NCI-H524 treated with DMSO at 0.1 percent for 48 hours (cell line): ENCODE results near the gene ARL3.
"Not testable (repeated sequence)": the region's sequence is repeated elsewhere in the genome, so short reads cannot be mapped to it uniquely, and the experiment has no call there.

Experiments
- DNase-seq: peaks from one replicate; lab custom pipeline; 2025; lab: John Stamatoyannopoulos, UW

Gene ARL3

DNA sequence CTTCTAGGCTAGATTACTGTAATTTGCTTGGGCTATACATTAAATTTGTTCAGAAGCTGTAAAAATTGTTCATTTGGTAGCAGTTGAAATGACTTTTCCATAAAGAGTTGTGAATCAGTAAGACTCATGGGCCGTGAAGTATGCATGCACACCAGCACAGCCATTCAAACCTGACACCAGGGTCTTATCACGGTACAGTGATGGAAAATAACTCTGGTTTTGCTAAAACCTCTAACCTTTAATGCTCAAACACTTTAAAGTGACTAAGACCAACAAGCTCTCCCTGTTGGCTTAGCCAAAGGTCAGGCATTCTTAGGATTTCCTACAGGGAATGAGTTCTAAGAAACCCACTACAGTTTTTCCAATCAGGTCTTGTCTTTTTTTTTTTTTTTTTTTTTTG, 11.5 kb downstream of the ARL3 start:
- DNase-seq = no peak

- no peak for DNase-seq
Observed at GRCh38 chr10:102701796-102702195, 12.4 kb downstream of the ARL3 start.

GRCh38 chr10:102701272-102701671, 12.9 kb downstream of the ARL3 start:
- DNase-seq = no peak

DNA sequence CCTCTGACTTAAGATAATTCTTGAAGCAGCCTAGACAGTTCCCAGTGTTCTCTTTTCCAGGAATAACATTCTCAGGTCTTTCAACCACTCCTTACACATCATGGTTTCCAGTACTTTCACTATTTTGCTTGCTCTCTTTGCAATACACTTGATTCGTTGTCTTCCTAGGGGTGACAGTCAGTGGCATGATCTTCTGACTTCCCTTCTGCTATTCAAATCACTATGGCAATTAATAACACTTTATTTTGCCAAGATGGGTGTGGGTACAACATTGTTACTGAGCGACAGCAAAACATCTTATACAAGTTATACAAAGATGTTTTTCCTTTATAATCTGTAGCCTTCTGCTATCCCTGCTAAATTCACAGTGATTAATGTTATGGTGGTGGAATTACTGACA, 15.3 kb downstream of the ARL3 start:
- no peak for DNase-seq

- no peak for DNase-seq
Observed at GRCh38 chr10:102696736-102697135, 17.5 kb downstream of the ARL3 start.

- not testable (repeated sequence) for DNase-seq
Observed at GRCh38 chr10:102695401-102695800, 18.8 kb downstream of the ARL3 start.

DNA sequence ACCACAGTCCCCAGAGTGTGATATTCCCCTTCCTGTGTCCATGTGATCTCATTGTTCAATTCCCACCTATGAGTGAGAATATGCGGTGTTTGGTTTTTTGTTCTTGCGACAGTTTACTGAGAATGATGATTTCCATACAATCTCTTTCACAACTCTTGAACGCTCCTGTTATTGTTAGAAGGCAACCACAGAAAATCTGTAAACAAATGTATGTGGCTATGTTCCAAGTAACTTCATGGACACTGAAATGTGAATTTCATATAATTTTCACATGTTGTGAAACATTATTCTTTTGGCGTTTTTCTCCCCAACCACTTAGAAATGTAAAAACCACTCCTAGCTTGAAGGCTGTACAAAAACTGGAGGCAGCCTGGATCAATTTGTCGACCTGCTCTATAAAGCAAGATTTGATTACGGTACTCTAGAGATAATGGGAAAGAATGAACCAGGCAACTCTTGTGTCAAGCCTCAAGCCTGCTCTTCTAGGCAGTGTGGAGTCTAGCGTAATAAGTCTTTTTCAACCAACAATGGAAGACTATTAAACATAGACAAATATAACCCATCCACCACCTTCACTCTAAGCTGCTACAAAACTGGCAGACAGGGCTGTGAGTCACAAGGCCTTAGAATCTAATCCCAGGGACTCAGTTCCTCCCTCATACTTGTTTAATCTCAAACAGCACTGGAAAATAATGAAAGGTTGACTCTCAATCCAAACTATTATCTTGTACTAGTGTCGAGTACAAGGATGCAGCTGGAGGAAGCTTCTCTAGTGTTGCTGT, 22.7 kb downstream of the ARL3 start:
- DNase-seq = no peak

DNA sequence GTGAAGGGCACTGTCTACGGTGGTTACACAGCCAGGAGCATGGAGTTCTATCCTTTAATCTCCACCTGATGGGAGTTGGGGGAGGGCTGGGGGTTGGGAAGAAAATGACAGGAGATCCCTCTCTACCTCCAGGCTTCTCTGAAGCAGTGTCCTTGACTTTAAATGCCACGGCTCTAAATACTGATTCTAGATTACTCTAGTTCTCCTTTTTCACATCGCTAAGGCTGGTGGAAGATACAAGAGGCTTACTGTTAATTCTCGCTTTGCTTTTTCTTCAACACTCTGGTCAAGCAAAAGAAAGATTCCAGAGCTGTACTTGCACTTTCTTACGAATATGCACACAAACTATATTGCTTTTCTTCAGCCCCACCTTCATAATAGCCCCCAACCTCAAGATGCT, 30.5 kb downstream of the ARL3 start:
- DNase-seq = no peak

- DNase-seq = no peak
Observed at GRCh38 chr10:102682981-102683380, 31.2 kb downstream of the ARL3 start.

DNA sequence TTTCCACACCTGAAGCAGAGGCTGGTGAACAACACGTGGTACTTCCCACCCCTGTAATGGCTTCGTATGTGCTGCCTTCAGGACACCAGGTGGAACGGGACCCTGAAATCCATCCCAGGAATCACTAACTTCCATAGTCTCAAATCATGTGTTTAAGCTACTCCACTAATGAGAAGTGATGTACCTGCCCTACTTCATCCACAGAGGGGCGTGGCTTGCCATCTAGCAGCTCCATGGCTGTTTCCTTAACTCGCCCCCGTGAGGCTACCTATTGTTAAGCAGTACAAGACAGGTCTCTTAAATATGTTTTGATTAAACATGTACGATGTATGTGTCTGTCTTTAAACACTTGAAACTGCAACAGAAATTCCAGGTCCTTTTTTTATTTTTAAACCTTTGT, 31.8 kb downstream of the ARL3 start:
- no peak for DNase-seq

DNA sequence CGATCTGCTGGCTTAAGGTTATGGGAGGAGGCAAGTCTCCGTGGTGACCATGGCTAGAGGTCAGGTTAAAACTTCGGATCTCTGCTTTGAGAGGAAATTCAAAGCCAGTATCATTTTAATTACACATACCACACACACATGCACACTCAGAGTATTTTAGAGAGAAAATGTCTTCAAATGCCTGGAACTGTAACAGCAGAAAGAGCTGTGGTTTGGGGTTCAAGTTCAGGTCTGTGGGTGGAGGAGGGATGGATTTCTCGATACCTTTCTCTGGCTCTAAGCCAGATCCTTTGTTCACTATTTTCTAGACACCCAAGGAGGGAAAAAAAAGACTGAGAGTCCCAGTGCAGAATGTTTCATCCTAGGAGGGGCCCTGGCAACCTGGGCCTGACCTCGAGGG, 32.5 kb downstream of the ARL3 start:
- no peak for DNase-seq

DNA sequence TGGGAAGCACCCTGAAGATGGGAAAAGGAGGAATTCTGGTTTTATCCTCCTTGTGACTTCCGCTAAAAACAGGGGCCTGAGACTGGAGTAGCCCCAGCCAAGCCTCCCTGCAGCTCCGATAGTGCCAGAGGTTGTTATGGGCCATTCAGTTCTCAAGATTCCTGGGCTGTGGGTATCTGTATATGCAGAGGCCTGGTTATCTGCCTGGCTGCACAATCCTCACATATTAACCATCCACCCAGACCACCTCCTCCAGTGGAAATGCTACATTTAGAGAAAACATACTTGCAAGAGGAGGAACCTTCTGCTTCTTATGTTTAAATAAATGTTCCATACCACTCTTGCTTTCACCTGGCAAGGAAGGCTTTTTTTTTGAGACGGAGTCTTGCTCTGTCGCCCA, 34.6 kb downstream of the ARL3 start:
- no peak for DNase-seq

GRCh38 chr10:102678842-102679289, 35.3 kb downstream of the ARL3 start:
- DNase-seq = no peak

DNA sequence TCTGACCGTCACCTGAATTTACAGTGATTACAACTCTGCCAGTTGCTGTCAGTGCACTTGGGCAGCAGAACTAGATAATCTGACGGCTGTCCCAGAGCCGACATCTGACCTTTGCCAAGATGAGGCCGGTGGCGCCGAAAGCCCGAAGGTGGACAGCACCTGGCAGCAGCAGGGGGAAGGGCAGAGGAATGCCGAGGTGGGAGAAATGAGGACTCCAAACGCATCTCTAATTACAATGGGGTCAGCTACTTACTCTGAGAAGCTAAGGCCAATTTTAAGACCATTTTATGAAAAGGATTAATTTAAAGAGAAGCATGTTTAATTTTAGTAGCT, 36.2 kb downstream of the ARL3 start:
- DNase-seq = no peak

GRCh38 chr10:102677331-102678067, 36.7 kb downstream of the ARL3 start:
- no peak for DNase-seq

DNA sequence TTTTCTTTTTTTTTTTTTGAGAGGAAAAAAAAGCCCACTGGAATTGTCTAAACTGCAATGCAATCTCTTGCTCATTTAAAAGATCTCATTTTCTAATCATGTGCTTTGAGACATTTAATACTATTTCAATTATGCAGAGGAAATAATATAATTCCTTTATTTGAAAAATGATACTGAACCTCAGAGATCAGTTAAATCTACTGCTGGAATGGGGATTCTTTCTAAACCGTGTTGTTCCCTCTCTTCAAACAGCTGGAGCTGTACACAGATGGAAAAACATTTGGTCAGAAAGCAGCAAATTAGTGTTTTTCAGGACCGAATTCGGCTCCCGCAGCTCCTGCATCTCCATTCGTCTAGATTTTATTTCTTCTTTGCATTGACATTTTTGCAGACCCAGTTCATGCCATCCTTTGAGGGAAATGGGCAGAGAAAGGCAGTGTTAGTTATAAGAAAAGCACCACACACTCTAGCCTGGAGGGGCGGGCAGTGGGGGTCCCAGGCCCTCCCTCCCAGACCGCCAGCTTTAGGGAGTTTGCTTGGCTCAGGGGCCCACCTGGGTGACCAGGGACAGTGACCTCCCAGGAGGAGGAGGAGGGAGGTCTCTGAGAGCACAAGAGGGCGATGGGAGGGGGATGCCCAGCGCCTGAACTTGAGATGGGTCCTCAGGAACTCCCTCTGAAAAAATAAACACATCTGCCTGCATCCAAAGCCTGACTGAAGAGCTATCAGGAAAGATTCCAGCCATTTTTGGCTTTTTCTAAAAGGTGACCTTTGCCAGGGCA, 37.5 kb downstream of the ARL3 start:
- DNase-seq = no peak

DNA sequence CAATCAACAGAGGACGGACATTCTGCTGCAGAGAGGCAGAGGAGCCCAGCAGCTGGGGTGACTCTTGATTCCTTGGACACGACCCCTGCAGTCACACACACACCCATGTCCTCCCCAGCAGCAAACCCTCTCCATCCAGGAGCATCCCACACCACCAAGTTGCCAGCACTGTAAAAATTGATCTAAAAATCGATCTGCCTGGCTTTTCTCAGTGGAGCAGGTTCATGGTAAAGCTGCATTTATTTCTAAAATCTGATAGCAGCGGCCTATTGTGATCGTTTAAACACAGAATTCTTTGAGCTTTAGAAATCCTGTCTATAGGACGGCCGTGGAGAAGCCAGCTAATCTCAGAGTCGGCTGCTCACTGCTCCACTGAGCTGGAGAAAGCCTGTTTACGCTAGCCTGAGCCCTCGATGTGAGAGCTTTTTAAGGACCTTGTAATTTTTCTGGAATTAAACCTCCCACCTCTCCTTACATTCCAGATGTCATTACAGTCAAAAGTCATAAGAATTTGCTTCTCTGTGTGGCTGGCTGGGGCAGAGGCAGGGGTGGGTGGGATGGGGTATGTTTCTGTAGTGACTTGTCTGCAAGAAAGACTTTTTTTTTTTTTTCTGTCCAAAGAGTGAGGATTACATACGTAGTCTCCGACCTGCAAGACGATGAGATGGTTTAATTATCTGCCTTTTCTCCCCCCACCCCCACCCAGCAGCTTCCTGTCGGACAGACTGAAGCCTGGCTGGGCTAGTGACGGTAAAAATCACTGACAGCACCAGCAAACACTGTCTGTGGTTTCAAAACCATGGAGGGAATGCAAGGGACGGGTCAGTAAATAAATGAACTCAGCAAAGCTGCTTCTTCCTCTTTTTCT, 38.3 kb downstream of the ARL3 start:
- no peak for DNase-seq

DNA sequence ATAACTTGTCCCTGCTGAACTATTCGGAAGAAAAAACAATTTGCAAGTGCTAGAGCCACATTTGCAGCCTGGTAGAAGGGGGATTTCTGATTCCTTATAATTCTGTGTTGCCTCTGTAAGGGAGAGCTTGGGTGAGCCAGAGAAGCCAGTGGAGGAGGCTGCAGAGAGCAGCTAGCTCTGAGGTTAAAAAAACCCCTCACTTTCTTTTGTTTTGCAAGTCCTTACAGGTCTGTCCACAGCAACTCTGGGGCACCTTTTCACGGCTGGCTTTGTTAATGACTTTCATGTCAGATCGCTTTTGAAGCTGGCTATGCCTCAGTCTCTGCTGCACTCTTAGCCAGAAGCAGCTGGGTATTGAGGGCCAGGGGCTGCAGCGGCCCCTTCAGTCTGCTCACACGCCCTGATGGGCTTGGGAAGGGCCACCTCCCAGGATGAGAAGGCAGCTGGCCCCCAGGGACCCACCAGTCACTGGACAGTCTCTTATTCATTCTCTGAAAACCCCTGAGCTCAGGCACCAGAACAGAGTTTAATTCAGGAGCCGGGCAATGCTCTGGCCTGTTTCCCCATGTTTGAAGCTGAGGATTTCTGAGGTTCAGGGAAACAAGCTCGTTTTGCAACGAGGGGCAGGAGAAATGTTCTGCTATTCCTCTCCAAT, 39.1 kb downstream of the ARL3 start:
- no peak for DNase-seq

- DNase-seq = no peak
Observed at GRCh38 chr10:102674566-102674965, 39.6 kb downstream of the ARL3 start.

DNA sequence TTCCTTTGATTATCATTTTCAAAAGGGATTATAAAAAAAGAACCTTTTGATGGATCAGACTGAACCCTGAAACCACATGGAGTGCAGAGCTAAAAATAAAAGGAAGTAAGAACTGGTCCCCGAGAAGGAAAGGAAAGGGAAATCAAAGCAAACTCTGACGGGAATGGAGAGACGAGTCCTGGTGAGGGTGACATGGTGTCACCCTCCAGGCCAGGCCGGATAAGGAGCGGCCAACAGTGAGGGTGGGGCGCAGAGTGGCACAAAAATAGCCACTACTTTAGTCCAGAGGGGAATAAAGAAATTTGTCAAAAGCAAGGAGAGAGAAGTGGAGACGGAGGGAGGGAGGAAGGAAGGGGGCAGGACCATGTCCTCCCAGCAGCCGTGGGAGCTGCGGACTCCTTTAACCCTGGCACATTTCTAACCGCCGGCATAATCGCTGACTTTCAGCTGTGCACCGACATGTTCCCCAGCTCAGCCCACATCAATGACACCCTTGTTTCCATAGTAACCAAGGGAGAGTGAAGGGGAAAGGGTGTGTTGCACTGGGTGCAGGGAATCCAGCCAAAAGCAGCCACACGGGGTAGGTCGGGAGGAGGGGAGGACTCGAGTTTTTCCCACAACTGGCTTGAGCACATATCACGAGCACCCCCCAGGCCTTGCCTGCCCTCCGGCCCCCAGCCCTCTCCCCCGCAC, 40.2 kb downstream of the ARL3 start:
- no peak for DNase-seq
